IMR-90 (cell line): ENCODE measurements around the gene HUS1B. TPM values are rescaled to one million over a fixed set of nuclear protein-coding genes. Genes with fewer than 3 reads are reported as not detected.
A peak's percentile ranks its signal among the peaks of the same experiment; 100 is the strongest.

Experiments
- ATAC-seq: fragments of 200-7000 bp; cut with Tn5 transposase; 2 replicates; pipeline ENCODE4 v1.9.1; 2020; ENCODE audit warnings: low read depth, mild to moderate bottlenecking, moderate library complexity
- BruUV-seq: library from RNA; stranded (reverse); fragments of 400-500 nt; replicated peaks from 2 replicates; lab custom pipeline; 2021; lab: Mats Ljungman, UMichigan
- CTCF ChIA-PET: fragments of 300-600 bp; formaldehyde crosslinking; extraction: SDS; loops from one replicate; lab custom pipeline; 2021; ENCODE audit warnings: antibody characterized with exemption; lab: Yijun Ruan, JAX
- POLR2A ChIA-PET: fragments of 300-600 bp; sonication (Branson Sonifier 250); formaldehyde crosslinking; loops from one replicate; lab custom pipeline; 2022; ENCODE audit warnings: antibody characterized with exemption; ENCODE audit not compliant: unreplicated experiment; lab: Charles Lee
- DNase-seq: peaks from one replicate; pipeline ENCODE4 v3.0.0; 2013
- H2AFZ ChIP-seq: replicated peaks from 2 replicates; pipeline ENCODE3; 2013; ENCODE audit warnings: low read length, mild to moderate bottlenecking; ENCODE audit not compliant: poor library complexity
- H2AK5ac ChIP-seq: 2 replicates; pipeline ENCODE4 v1.6.1; 2013; ENCODE audit warnings: low read depth, low read length, inconsistent platforms
- H2AK9ac ChIP-seq: replicated peaks from 2 replicates; pipeline ENCODE3; 2013; ENCODE audit warnings: mild to moderate bottlenecking, low read depth, low read length, moderate library complexity; ENCODE audit not compliant: poor library complexity
- H2BK120ac ChIP-seq: 2 replicates; pipeline ENCODE4 v1.6.1; 2013; ENCODE audit warnings: low read depth, low read length, inconsistent platforms
- H2BK15ac ChIP-seq: 3 replicates; pipeline ENCODE4 v1.6.1; 2013; ENCODE audit warnings: low read depth, low read length, inconsistent platforms
- H2BK20ac ChIP-seq: 2 replicates; pipeline ENCODE4 v1.6.1; 2013; ENCODE audit warnings: low read depth, mild to moderate bottlenecking, inconsistent platforms, low read length, moderate library complexity
- H2BK5ac ChIP-seq: 2 replicates; pipeline ENCODE4 v1.6.1; 2013; ENCODE audit warnings: mild to moderate bottlenecking, low read depth, low read length, inconsistent platforms; ENCODE audit not compliant: poor library complexity, severe bottlenecking
- H3K14ac ChIP-seq: replicated peaks from 2 replicates; pipeline ENCODE4 v1.6.1; 2013; ENCODE audit warnings: low read depth, low read length, inconsistent platforms
- H3K18ac ChIP-seq: 2 replicates; pipeline ENCODE4 v1.6.1; 2013; ENCODE audit warnings: low read depth, low read length, control low read depth
- H3K23ac ChIP-seq: 2 replicates; pipeline ENCODE4 v1.6.1; 2013; ENCODE audit warnings: low read depth, low read length, inconsistent platforms
- H3K27ac ChIP-seq: 2 replicates; pipeline ENCODE4 v1.5.1; 2013; ENCODE audit warnings: mild to moderate bottlenecking, control low read depth, low read length; ENCODE audit not compliant: insufficient read depth
- H3K27me3 ChIP-seq: 2 replicates; pipeline ENCODE4 v1.6.1; 2013; ENCODE audit warnings: low read length; ENCODE audit not compliant: control insufficient read depth, insufficient read depth
- H3K36me3 ChIP-seq: 2 replicates; pipeline ENCODE4 v1.6.1; 2013; ENCODE audit warnings: low read length, mixed read lengths; ENCODE audit not compliant: control insufficient read depth, insufficient read depth
- H3K4ac ChIP-seq: 2 replicates; pipeline ENCODE4 v1.6.1; 2013; ENCODE audit warnings: low read depth, low read length, inconsistent platforms
- H3K4me1 ChIP-seq: 2 replicates; pipeline ENCODE4 v1.6.1; 2013; ENCODE audit warnings: low read length, mixed read lengths; ENCODE audit not compliant: control insufficient read depth, insufficient read depth
- H3K4me2 ChIP-seq: 2 replicates; pipeline ENCODE4 v1.6.1; 2013; ENCODE audit warnings: low read depth, mild to moderate bottlenecking, control low read depth, low read length, moderate library complexity
- H3K4me3 ChIP-seq: 2 replicates; pipeline ENCODE4 v1.5.1; 2013; ENCODE audit warnings: low read depth, mild to moderate bottlenecking, control low read depth, low read length, moderate library complexity; ENCODE audit not compliant: insufficient read depth
- H3K56ac ChIP-seq: 2 replicates; pipeline ENCODE4 v1.6.1; 2013; ENCODE audit warnings: low read length, inconsistent platforms; ENCODE audit not compliant: insufficient read depth; ENCODE audit errors: extremely low read depth
- H3K79me1 ChIP-seq, 2 experiments: 2 replicates each; pipeline ENCODE4 v1.6.1; 2013; ENCODE audit warnings: low read length in 2 of 2, inconsistent platforms in 1 of 2, low read depth in 1 of 2
- H3K9ac ChIP-seq: 2 replicates; pipeline ENCODE4 v1.6.1; 2013; ENCODE audit warnings: low read depth, low read length, control low read depth
- H3K9me1 ChIP-seq: 2 replicates; pipeline ENCODE4 v1.6.1; 2013; ENCODE audit warnings: low read length, inconsistent platforms; ENCODE audit not compliant: insufficient read depth
- H3K9me3 ChIP-seq: 2 replicates; pipeline ENCODE4 v1.6.1; 2013; ENCODE audit warnings: low read length; ENCODE audit not compliant: control insufficient read depth, insufficient read depth
- H4K20me1 ChIP-seq: 2 replicates; pipeline ENCODE4 v1.6.1; 2013; ENCODE audit warnings: low read length, inconsistent platforms; ENCODE audit not compliant: insufficient read depth
- H4K5ac ChIP-seq: 2 replicates; pipeline ENCODE4 v1.6.1; 2013; ENCODE audit warnings: mild to moderate bottlenecking, low read depth, low read length, control low read depth
- H4K8ac ChIP-seq, 2 experiments: 2 replicates each; pipeline ENCODE4 v1.6.1; 2013; ENCODE audit warnings: low read depth in 2 of 2, low read length in 2 of 2, control low read depth in 1 of 2, inconsistent platforms in 1 of 2
- H4K91ac ChIP-seq: 2 replicates; pipeline ENCODE4 v1.6.1; 2013; ENCODE audit warnings: low read depth, low read length, inconsistent platforms; ENCODE audit not compliant: insufficient read depth
- CEBPB ChIP-seq: IDR thresholded peaks from 2 replicates; pipeline ENCODE4 v1.6.1; 2012; ENCODE audit warnings: low read depth, low read length, improper control_type of control experiment
- MAFK ChIP-seq: IDR thresholded peaks from 2 replicates; pipeline ENCODE4 v1.6.1; 2012; ENCODE audit warnings: low read depth, low read length, improper control_type of control experiment
- RAD21 ChIP-seq: IDR thresholded peaks from 2 replicates; pipeline ENCODE4 v1.6.1; 2012; ENCODE audit warnings: low read length, improper control_type of control experiment
- SMC3 ChIP-seq: fragments of 150-350 bp; IDR thresholded peaks from 2 replicates; pipeline ENCODE4 v1.6.1; 2016; ENCODE audit warnings: low read depth, mild to moderate bottlenecking, antibody characterized with exemption, low read length, moderate library complexity
- WGBS, 2 experiments: methylation state at CpG; one replicate each; pipeline versions ENCODE4 v1.1.5 to v1.1.7; 2013; ENCODE audit warnings: missing lambda C conversion rate in 2 of 2; ENCODE audit not compliant: insufficient read length in 1 of 2; ENCODE audit errors: extremely low coverage in 2 of 2; 5-methylcytosine and 5-hydroxymethylcytosine counted together
- dilution Hi-C: fragments of 300-500 bp; cut with HindIII; formaldehyde crosslinking; loops from one replicate; pipeline ENCODE4 v1.14.3; 2018; ENCODE audit warnings: low sequenced_read_pairs; ENCODE audit not compliant: unreplicated experiment
- in situ Hi-C: fragments of 300-500 bp; cut with MboI; formaldehyde crosslinking; loops from 3 replicates; pipeline ENCODE4 v1.14.3; 2019; ENCODE audit warnings: low sequenced_read_pairs, inconsistent platforms, mixed read lengths
- intact Hi-C: fragments of 100-400 bp; cut with micrococcal nuclease; formaldehyde crosslinking; loops from 2 replicates; pipeline ENCODE4 v1.10.0; 2022
- polyA plus RNA-seq, 3 experiments: library from polyadenylated mRNA; depleted of rRNA; stranded (reverse); fragments of >200 nt; gene quantifications; 2 replicates each; pipeline ENCODE4 v1.2.3, GENCODE V29; 2012; ENCODE audit warnings: low replicate concordance in 1 of 3
- total RNA-seq: library from RNA; depleted of rRNA; stranded (reverse); fragments of >200 nt; gene quantifications from 2 replicates; pipeline ENCODE4 v1.2.3, GENCODE V29; 2012

HUS1B gene
- total and polyA plus RNA-seq, 2 of the 4 experiments (the other 2 are of a cell fraction): 0.36 to 0.39 TPM

DNA sequence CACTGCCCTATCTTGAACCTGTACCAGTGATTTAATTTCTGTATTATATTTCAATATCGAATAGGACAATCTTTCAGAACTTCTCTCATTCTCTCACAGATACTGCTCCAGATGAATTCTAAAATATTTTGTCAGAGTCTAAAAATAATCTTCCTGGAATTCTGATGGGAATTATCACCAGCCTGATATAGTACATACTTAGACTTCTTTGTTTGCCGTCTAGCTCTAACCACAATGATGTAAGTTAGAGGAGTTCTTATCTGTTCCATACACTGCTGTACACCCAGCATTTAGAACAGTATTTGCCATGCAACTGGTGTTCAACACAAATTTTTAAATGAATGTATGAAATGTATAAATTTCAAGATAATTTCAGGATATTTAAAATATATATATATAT, 1.3 kb upstream of the HUS1B start:
- in situ Hi-C loops (no loop called here), intact Hi-C loops (no loop called here), dilution Hi-C loops (no loop called here)
- no peaks in the 10 kb centered on the region for H3K9me1 ChIP-seq
- no peak overlapping the region for H4K8ac ChIP-seq
- no peak overlapping the region for H3K4me3 ChIP-seq
- no peak overlapping the region for H3K27ac ChIP-seq
- H3K18ac ChIP-seq: no peak overlapping the region
- H3K79me1 ChIP-seq: peaks cover 22 to 54% of the 10 kb centered on the region in 2 experiments
- no peak overlapping the region for H2AK5ac ChIP-seq
- H2BK20ac ChIP-seq: no peak overlapping the region
- DNase-seq: peak; percentile 88
- H3K36me3 ChIP-seq: peaks cover 7% of the 10 kb centered on the region; the same call in 1 of the 2 replicates
- no peak overlapping the region for H2AFZ ChIP-seq
- H4K20me1 ChIP-seq: peaks cover 16% of the 10 kb centered on the region; the same call in 1 of the 2 replicates
- no peak overlapping the region for H4K91ac ChIP-seq
- no peak overlapping the region for H2BK120ac ChIP-seq
- H3K23ac ChIP-seq: no peak overlapping the region
- TF ChIP-seq CEBPB (peak; percentile 40; the same call in 1 of the 2 replicates), SMC3 (no peak), RAD21 (no peak), MAFK (no peak)
- no peaks in the 10 kb centered on the region for H3K9me3 ChIP-seq
- H3K27me3 ChIP-seq: no peaks in the 10 kb centered on the region
- peak overlapping the region; percentile 35 for H2BK5ac ChIP-seq
- H2AK9ac ChIP-seq: no peak overlapping the region
- no peak overlapping the region for H3K4ac ChIP-seq
- H4K5ac ChIP-seq: no peak overlapping the region
- peak; percentile 80 for ATAC-seq
- POLR2A ChIA-PET: no interaction called here
- H3K4me2 ChIP-seq: no peak overlapping the region
- no peak overlapping the region for H3K56ac ChIP-seq
- peaks cover 3% of the 10 kb centered on the region for H3K4me1 ChIP-seq
- H3K9ac ChIP-seq: no peak overlapping the region
- no peak overlapping the region for H3K14ac ChIP-seq
- CTCF ChIA-PET: no interaction called here
- no TSS peak for BruUV-seq
- no CpG with 5 or more reads among the region's 2 CpGs for WGBS, 2 experiments
- no peak overlapping the region for H2BK15ac ChIP-seq
